HG03520 (cell line): Measurements from ENCODE around the gene FAM162B.
"Not testable (repeated sequence)": the region's sequence is repeated elsewhere in the genome, so short reads cannot be mapped to it uniquely, and the experiment has no call there.

Experiments used
- ATAC-seq: cut with Tn5 transposase; IDR thresholded peaks from one replicate; pipeline ENCODE4 v1.9.1; 2021; ENCODE audit warnings: mild to moderate bottlenecking, moderate library complexity; ENCODE audit not compliant: unreplicated experiment

Gene FAM162B

GRCh38 chr6:116764961-116765841 lies at the start of gene FAM162B:
Gene FAM162B, minus strand, starts transcription at chr6:116765719. Its CDS starts 143 bp downstream, at chr6:116765576.
- no peak for ATAC-seq

- no peak for ATAC-seq
Observed at GRCh38 chr6:116812051-116812650, 46.6 kb upstream of the FAM162B start.

GRCh38 chr6:116801971-116802370 lies 36.5 kb upstream of the FAM162B start:
- ATAC-seq = no peak

GRCh38 chr6:116799945-116800344 lies 34.4 kb upstream of the FAM162B start:
- ATAC-seq = no peak

GRCh38 chr6:116797585-116797984 lies 32.1 kb upstream of the FAM162B start:
- no peak for ATAC-seq

GRCh38 chr6:116793224-116793623 lies 27.7 kb upstream of the FAM162B start:
- no peak for ATAC-seq

GRCh38 chr6:116783852-116784251 lies 18.3 kb upstream of the FAM162B start:
- no peak for ATAC-seq

- ATAC-seq = no peak
Observed at GRCh38 chr6:116779573-116780164, 14.2 kb upstream of the FAM162B start.

- ATAC-seq = no peak
Observed at GRCh38 chr6:116773886-116774285, 8.4 kb upstream of the FAM162B start.

GRCh38 chr6:116772450-116772849 lies 6.9 kb upstream of the FAM162B start:
- no peak for ATAC-seq

- ATAC-seq = no peak
Observed at GRCh38 chr6:116767715-116768114, 2.2 kb upstream of the FAM162B start.

GRCh38 chr6:116766506-116767176 lies 1.1 kb upstream of the FAM162B start:
- ATAC-seq = no peak

- no peak for ATAC-seq
Observed at GRCh38 chr6:116764629-116764960, 924 bp downstream of the FAM162B start.

GRCh38 chr6:116763906-116764628 lies 1.5 kb downstream of the FAM162B start:
- no peak for ATAC-seq

- ATAC-seq = no peak
Observed at GRCh38 chr6:116763048-116763447, 2.5 kb downstream of the FAM162B start.

- ATAC-seq = no peak
Observed at GRCh38 chr6:116762235-116762634, 3.3 kb downstream of the FAM162B start.

GRCh38 chr6:116761779-116762178 lies 3.7 kb downstream of the FAM162B start:
- no peak for ATAC-seq

- no peak for ATAC-seq
Observed at GRCh38 chr6:116745176-116745575, 20.3 kb downstream of the FAM162B start.

GRCh38 chr6:116741571-116741970 lies 23.9 kb downstream of the FAM162B start:
- ATAC-seq = no peak

GRCh38 chr6:116740486-116740885 lies 25.0 kb downstream of the FAM162B start:
- not testable (repeated sequence) for ATAC-seq

- no peak for ATAC-seq
Observed at GRCh38 chr6:116737004-116737403, 28.5 kb downstream of the FAM162B start.
